ENCODE results near the gene FBLN1.
"Not testable (repeated sequence)": the region's sequence is repeated elsewhere in the genome, so short reads cannot be mapped to it uniquely, and the experiment has no call there.

FBLN1 gene

DNA sequence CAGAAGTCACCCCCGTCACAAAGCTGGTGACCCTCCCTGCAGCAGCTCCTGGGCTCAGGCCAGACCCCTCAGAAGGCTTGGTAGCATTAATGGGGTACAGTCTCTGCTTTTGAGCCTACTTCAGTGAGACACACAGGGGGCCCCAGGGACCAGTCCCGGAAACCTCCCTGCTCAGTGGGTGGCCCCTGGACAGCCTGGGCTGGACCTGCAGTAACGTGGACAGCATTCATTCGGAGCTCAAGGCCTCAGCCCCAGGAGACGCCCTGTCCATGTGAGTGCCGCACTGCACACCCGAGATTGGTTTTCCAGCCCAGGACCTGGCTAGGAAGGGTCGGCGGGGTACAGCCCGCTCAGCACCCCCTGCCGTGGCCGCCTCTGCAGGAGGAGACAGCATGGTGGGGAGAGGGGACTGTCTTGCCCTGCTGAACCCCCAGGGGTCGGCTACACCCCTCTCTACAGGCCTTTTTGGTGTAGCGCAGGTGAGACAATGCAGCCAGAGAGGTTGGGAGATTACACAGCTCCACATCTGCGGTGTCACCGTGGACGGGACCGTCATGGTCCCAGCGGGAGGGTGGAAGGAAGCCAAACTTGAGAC is 83.4 kb downstream of the FBLN1 start:
- DNase-seq (ENCODE audit: low read depth in 2 of 2): no peak

GRCh38 chr22:45586651-45587405 is 84.1 kb downstream of the FBLN1 start:
- DNase-seq (ENCODE audit: low read depth in 2 of 2): no peak

DNA sequence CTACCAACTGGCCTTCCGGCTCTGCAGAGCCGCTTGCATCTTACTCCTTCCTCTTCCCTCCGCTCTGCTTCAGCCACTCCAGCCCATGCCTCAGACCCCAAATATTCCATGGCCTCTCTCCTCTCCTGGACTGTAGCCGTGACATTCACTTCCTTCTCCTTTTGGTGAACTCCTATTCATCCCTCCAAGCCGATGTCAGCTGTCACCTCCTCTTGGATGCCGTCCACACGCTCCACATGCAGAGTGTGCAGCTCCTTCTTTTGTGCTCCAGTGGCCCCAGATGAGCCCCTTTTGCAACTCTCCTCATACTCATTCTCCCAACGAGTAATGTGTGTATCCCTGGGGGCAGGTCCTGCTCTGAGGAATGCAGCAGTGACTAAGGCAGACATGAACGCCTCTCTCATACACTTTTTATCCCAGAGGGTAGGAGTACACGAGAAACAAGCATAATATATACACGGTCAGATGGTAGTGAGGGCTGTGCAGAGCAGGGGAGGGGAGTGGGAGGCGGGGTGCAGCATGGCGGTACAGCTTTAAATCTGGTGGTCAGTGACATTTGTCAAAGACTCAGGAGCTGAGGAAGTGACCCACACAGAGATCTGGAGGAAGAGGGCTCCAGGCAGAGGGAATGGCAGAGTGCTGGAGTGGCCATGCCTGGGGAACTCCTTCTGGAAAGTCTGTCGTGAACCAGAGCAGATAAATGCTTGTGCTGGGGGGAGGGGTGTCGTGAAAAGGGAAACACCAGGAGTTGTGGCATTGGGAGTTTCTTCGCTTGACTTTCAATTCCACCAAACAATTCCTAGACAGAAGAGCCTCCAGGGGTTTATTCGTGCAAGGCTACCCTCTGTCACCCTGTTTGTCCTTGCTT is 85.2 kb downstream of the FBLN1 start:
- no peak for DNase-seq (ENCODE audit: low read depth in 2 of 2)

- no peak for DNase-seq (ENCODE audit: low read depth in 2 of 2)
Measured at GRCh38 chr22:45589556-45589955, 86.9 kb downstream of the FBLN1 start.

GRCh38 chr22:45590262-45590661 is 87.6 kb downstream of the FBLN1 start:
- no peak for DNase-seq (ENCODE audit: low read depth in 2 of 2)

GRCh38 chr22:45591633-45592213 is 89.0 kb downstream of the FBLN1 start:
- DNase-seq (ENCODE audit: low read depth in 2 of 2): not testable (repeated sequence)

- no peak for DNase-seq (ENCODE audit: low read depth in 2 of 2)
Measured at GRCh38 chr22:45594123-45594941, 91.6 kb downstream of the FBLN1 start.

- DNase-seq (ENCODE audit: low read depth in 2 of 2): no peak
Measured at GRCh38 chr22:45597460-45598192, 94.9 kb downstream of the FBLN1 start.

GRCh38 chr22:45598596-45599217 is 96.0 kb downstream of the FBLN1 start:
- no peak for DNase-seq (ENCODE audit: low read depth in 2 of 2)

- no peak for DNase-seq (ENCODE audit: low read depth in 2 of 2)
Measured at GRCh38 chr22:45599836-45600577, 97.3 kb downstream of the FBLN1 start.

- no peak for DNase-seq (ENCODE audit: low read depth in 2 of 2)
Measured at GRCh38 chr22:45600790-45601730, 98.4 kb downstream of the FBLN1 start.

- DNase-seq (ENCODE audit: low read depth in 2 of 2): no peak
Measured at GRCh38 chr22:45602004-45602733, 99.5 kb downstream of the FBLN1 start.

DNA sequence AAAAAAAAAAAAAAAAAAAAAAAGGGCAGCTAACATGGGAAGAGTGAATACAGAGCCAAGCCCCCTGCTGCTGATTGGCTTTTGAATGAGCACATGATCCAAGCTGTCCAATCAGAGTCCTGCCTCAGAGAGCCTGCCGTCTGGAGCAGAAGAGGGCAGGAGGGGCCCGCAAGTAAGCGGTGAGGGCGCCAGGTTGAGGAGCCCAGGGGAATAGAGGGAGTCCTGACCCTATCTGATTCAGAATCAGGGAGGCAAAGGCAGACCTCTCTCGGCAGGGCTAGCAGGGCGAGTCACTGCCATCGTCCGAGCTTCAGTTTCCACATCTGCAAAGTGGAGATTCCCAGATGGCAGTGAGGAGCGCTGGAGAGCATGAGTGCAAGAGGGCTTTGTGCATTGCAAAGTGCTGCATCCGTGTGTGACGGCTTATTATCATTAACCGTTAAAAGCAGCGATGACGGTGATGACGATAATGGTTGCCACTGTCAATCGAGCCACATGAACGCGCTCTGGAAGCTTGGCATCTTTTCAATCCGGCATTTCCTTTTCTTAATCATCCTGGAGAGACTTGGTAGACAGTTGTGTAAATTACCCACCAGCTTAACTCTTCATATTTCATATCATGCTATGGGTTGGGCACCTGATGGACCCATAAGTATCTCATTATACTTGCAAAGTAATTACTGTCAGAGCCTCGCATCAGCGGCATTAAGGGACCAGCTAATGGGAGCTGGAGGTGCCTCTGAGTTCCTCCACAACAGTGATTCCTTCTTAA is 100.3 kb downstream of the FBLN1 start:
- no peak for DNase-seq (ENCODE audit: low read depth in 2 of 2)

GRCh38 chr22:45603619-45604018 is 100.9 kb downstream of the FBLN1 start:
- no peak for DNase-seq (ENCODE audit: low read depth in 2 of 2)

DNA sequence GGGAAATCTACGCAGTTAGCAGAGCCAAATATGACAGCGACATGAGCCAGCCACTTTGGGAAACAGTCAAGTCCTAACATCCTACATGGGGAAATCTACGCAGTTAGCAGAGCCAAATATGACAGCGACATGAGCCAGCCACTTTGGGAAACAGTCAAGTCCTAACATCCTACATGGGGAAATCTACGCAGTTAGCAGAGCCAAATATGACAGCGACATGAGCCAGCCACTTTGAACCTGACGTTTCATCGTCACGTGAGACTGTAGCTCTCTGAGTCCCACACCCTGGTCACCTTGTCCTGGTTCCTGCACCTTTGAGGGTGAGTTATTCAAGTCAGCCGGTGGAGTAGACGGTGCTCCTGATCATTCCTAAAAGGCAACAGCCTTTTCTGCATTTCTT is 105.4 kb downstream of the FBLN1 start:
- DNase-seq (ENCODE audit: low read depth in 2 of 2): not testable (repeated sequence)

- no peak for DNase-seq (ENCODE audit: low read depth in 2 of 2)
Measured at GRCh38 chr22:45608763-45609180, 106.1 kb downstream of the FBLN1 start.

DNA sequence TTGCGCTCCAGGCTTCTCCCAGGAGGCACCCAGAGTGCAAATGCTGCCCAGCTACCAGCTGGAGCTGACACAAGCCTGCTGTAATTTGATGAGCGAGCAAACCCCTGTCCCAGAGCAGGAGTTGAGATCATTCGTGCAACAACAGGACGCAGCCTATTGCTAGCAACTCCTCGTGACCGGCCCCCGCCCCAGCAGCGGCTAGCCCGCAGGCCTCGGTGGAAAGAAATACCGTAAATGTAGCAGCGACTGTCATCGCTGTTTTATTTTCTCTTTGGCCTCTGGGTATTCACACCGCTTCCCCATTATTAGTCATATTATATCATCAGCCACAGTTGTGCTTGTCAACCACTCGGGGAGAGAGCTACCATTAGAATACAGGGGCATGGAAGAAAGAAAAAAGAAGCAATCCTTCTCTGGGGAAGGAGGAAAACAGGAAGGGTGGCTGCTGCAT is 109.8 kb downstream of the FBLN1 start:
- DNase-seq (ENCODE audit: low read depth in 2 of 2): no peak
